DOHH2 (cell line): ENCODE data around the gene AMY2B.
"Not testable (repeated sequence)": the region's sequence is repeated elsewhere in the genome, so short reads cannot be mapped to it uniquely, and the experiment has no call there.

Source experiments
- H3F3A ChIP-seq: fragments of 200-600 bp; sonication (generic), shearing (Covaris generic); 2 replicates; pipeline ENCODE4 v1.6.0; 2016; ENCODE audit warnings: antibody characterized with exemption, mild to moderate bottlenecking; ENCODE audit not compliant: control insufficient read depth, insufficient read depth
- H3K27ac ChIP-seq: fragments of 200-600 bp; sonication (generic); 2 replicates; pipeline ENCODE4 v1.5.1; 2014; ENCODE audit warnings: low read depth, mild to moderate bottlenecking, low read length, moderate library complexity
- H3K27me3 ChIP-seq: fragments of 200-600 bp; sonication (generic); 2 replicates; pipeline ENCODE4 v1.6.1; 2014; ENCODE audit warnings: mild to moderate bottlenecking, low read length, mixed read lengths; ENCODE audit not compliant: control insufficient read depth
- H3K36me3 ChIP-seq: fragments of 200-600 bp; sonication (generic); 2 replicates; pipeline ENCODE4 v1.6.1; 2014; ENCODE audit warnings: mild to moderate bottlenecking, low read length, moderate library complexity, mixed read lengths; ENCODE audit not compliant: control insufficient read depth
- H3K4me1 ChIP-seq: fragments of 200-600 bp; sonication (generic); 2 replicates; pipeline ENCODE4 v1.6.1; 2014; ENCODE audit warnings: mild to moderate bottlenecking, low read length, mixed read lengths; ENCODE audit not compliant: control insufficient read depth
- H3K4me2 ChIP-seq: fragments of 200-600 bp; sonication (generic); 2 replicates; pipeline ENCODE4 v1.6.0; 2014; ENCODE audit warnings: mild to moderate bottlenecking, low read length, moderate library complexity
- H3K4me3 ChIP-seq: fragments of 200-600 bp; sonication (generic); 2 replicates; pipeline ENCODE4 v1.5.1; 2014; ENCODE audit warnings: mild to moderate bottlenecking, low read length, mixed read lengths
- H3K79me2 ChIP-seq: fragments of 200-600 bp; sonication (generic); 2 replicates; pipeline ENCODE4 v1.6.1; 2014; ENCODE audit warnings: mild to moderate bottlenecking, low read length, mixed read lengths; ENCODE audit not compliant: control insufficient read depth
- H3K9me2 ChIP-seq: fragments of 200-600 bp; sonication (generic); replicated peaks from 2 replicates; pipeline ENCODE4 v1.6.1; 2014; ENCODE audit warnings: mild to moderate bottlenecking, low read length, mixed read lengths; ENCODE audit not compliant: control insufficient read depth
- H3K9me3 ChIP-seq: fragments of 200-600 bp; sonication (generic); 2 replicates; pipeline ENCODE4 v1.6.1; 2014; ENCODE audit warnings: antibody characterized with exemption, low read length, mixed read lengths; ENCODE audit not compliant: control insufficient read depth, insufficient read depth
- H4K20me1 ChIP-seq: fragments of 200-600 bp; sonication (generic); 2 replicates; pipeline ENCODE4 v1.6.0; 2014; ENCODE audit warnings: low read depth, mild to moderate bottlenecking, antibody characterized with exemption, low read length, moderate library complexity; ENCODE audit not compliant: control insufficient read depth, insufficient read depth
- EZH2phosphoT487 ChIP-seq: fragments of 200-600 bp; sonication (generic); IDR thresholded peaks from 2 replicates; pipeline ENCODE4 v1.6.1; 2017; ENCODE audit warnings: borderline replicate concordance, mild to moderate bottlenecking, antibody characterized with exemption, low read length, moderate library complexity, mixed read lengths
- TF ChIP-seq, protein P1 (sequence below): fragments of 200-600 bp; sonication (generic); IDR thresholded peaks from one replicate; pipeline ENCODE4 v1.5.1; 2014; ENCODE audit warnings: antibody characterized with exemption, mild to moderate bottlenecking, low read depth, low read length; ENCODE audit not compliant: poor library complexity, severe bottlenecking

Gene AMY2B

DNA sequence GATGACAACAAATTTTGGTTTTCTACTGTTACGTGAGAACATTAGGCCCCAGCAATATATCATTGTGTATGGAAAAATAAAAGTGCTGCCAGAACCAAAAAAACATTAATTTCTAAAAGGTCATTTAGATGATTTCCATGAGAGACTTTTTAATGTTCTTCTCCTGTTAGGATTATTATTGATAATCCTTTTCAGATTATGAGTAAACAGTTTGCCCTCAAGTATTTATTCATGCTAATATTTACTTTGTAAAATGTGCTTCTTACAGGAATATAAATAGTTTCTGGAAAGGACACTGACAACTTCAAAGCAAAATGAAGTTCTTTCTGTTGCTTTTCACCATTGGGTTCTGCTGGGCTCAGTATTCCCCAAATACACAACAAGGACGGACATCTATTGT lies at the start of gene AMY2B:
Gene AMY2B (plus strand): TSS at position 301 of the 400 bp plus-strand sequence. CDS start 14 bp downstream, at position 315.
- H3K4me1 ChIP-seq, H4K20me1 ChIP-seq, H3K4me3 ChIP-seq, H3F3A ChIP-seq, H3K36me3 ChIP-seq, H3K4me2 ChIP-seq, H3K9me2 ChIP-seq, H3K27ac ChIP-seq, H3K9me3 ChIP-seq, H3K27me3 ChIP-seq, H3K79me2 ChIP-seq: not testable (repeated sequence)

DNA sequence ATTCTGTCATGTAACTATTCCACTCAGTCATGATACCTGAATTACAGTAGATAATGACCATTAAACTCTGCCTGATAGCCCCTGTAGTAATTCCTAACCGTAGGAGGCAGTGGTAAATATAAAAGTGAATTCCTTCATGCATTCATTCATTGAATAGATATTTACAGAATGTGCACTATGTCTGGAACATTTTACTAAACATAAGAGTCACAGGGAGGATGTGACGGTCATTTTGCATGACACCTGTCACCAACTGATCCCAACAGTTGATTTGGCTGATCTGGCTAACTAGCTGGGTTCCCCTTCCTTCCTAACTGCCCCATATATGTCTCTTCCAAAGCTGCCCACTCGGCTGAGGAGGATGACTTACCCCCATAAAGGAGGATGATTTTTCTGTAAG lies 48.0 kb upstream of the AMY2B start:
- TF ChIP-seq, protein P1, sequence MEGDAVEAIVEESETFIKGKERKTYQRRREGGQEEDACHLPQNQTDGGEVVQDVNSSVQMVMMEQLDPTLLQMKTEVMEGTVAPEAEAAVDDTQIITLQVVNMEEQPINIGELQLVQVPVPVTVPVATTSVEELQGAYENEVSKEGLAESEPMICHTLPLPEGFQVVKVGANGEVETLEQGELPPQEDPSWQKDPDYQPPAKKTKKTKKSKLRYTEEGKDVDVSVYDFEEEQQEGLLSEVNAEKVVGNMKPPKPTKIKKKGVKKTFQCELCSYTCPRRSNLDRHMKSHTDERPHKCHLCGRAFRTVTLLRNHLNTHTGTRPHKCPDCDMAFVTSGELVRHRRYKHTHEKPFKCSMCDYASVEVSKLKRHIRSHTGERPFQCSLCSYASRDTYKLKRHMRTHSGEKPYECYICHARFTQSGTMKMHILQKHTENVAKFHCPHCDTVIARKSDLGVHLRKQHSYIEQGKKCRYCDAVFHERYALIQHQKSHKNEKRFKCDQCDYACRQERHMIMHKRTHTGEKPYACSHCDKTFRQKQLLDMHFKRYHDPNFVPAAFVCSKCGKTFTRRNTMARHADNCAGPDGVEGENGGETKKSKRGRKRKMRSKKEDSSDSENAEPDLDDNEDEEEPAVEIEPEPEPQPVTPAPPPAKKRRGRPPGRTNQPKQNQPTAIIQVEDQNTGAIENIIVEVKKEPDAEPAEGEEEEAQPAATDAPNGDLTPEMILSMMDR: no peak
- no peak for TF ChIP-seq EZH2phosphoT487
- H3K36me3 ChIP-seq: peaks cover 17% of the 10 kb centered on the region
- peaks cover 26% of the 10 kb centered on the region for H3K79me2 ChIP-seq
- H3K4me2 ChIP-seq: no peak overlapping the region
- H3K27ac ChIP-seq: no peak overlapping the region
- peaks cover 23% of the 10 kb centered on the region for H3K4me1 ChIP-seq
- peaks cover 7% of the 10 kb centered on the region; the same call in 1 of the 2 replicates for H4K20me1 ChIP-seq
- no peaks in the 10 kb centered on the region for H3K9me3 ChIP-seq
- H3K9me2 ChIP-seq: no peaks in the 10 kb centered on the region
- no peak overlapping the region for H3K4me3 ChIP-seq
- H3K27me3 ChIP-seq: no peaks in the 10 kb centered on the region
- no peaks in the 10 kb centered on the region for H3F3A ChIP-seq

DNA sequence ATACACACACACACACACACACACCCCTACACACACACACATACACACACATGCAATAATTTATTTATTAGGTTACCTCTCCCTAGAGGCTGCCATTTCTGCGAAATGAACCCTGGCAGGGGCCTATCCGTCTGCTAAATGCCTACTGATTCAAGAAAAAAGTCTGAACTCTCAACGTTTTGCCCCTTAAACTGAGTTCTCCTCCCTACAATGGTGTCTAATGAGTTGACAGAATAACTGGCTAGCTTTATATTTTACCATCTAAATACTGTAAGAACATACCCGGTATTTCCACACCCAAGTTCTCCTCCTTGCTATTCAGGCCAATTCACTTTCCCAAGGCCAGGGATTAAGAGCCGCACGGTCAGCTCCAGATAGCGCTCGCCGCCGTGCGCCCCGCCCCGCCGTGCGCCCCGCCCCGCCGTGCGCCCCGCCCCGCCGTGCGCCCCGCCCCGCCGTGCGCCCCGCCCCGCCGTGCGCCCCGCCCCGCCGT lies 46.2 kb upstream of the AMY2B start:
- Histone ChIP-seq H4K20me1 (peaks cover 7% of the 10 kb centered on the region; the same call in 1 of the 2 replicates), H3K9me3 (no peaks in the 10 kb centered on the region), H3F3A (no peaks in the 10 kb centered on the region), H3K4me1 (peaks cover 23% of the 10 kb centered on the region), H3K27me3 (no peaks in the 10 kb centered on the region), H3K36me3 (peaks cover 34% of the 10 kb centered on the region), H3K4me3 (peak overlapping the region; percentile 75), H3K27ac (no peak overlapping the region), H3K9me2 (no peaks in the 10 kb centered on the region), H3K4me2 (peak overlapping the region; percentile 74), H3K79me2 (peaks cover 42% of the 10 kb centered on the region)
- TF ChIP-seq, protein P1: no peak
- TF ChIP-seq EZH2phosphoT487: no peak

DNA sequence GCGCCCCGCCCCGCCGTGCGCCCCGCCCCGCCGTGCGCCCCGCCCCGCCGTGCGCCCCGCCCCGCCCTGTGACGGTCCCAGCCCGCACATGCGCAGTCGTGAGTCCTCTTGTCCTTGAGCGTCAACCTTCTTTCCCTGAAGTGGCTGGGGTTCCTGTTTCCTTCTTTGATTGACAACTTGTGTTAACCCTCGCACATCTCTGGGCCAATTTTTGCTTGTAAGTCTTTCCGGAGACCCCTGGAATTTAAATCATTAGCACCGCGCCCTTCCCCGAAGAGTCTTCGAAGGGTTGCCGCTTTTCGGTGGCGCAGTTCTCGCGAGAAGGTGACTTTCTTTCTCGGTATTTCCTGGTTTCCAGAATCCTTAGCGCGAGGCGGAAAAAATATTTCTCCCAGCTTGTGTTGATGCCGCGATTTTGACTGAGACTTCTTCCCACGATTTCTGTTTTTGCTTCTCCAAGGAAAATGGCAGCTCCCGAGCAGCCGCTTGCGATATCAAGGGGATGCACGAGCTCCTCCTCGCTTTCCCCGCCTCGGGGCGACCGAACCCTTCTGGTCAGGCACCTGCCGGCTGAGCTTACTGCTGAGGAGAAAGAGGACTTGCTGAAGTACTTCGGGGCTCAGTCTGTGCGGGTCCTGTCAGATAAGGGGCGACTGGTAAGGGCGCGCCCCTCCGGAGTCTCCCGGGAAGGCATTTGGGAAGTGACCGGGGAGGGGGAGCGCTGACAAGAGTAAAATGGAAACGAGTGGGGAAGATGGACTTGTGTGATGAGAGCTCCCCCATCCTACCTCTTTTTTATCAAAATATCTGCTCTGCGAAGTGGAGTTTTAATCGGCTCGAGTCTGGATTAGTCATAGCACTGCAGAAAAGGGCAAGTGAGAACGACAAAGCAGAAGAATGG lies 45.5 kb upstream of the AMY2B start, which contains the start of gene RNPC3:
Gene RNPC3 (plus strand): TSS at position 93 of the 901 bp plus-strand sequence. CDS start 372 bp downstream, at position 465.
- Histone ChIP-seq H3F3A (no peaks in the 10 kb centered on the region), H3K9me3 (no peaks in the 10 kb centered on the region), H3K27me3 (no peaks in the 10 kb centered on the region), H3K4me3 (peak within 1 kb of the TSS; percentile 90), H3K36me3 (peaks cover 41% of the 10 kb centered on the region), H3K79me2 (peaks cover 49% of the 10 kb centered on the region), H3K27ac (peak within 1 kb of the TSS; percentile 72), H4K20me1 (peaks cover 7% of the 10 kb centered on the region; the same call in 1 of the 2 replicates), H3K4me2 (peak within 1 kb of the TSS; percentile 74), H3K4me1 (peaks cover 23% of the 10 kb centered on the region), H3K9me2 (no peaks in the 10 kb centered on the region)
- no peak for TF ChIP-seq EZH2phosphoT487
- TF ChIP-seq, protein P1: peak; percentile 17
